Activated CD8-positive, alpha-beta T cell treated with anti-CD3 and anti-CD28 coated beads for 36 hours (primary cell): Measurements from ENCODE around the gene OSBPL1A. TPM values are rescaled to one million over a fixed set of nuclear protein-coding genes. Genes with fewer than 3 reads are reported as not detected.

Source experiments
- ATAC-seq: fragments of 200-7000 bp; cut with Tn5 transposase; one replicate; pipeline ENCODE4 v1.10.0; 2021; ENCODE audit warnings: mild to moderate bottlenecking, moderate library complexity
- CTCF ChIA-PET: fragments of 350-600 bp; sonication (Branson Sonifier 250); formaldehyde crosslinking; loops from one replicate; lab custom pipeline; 2021; ENCODE audit warnings: antibody characterized with exemption; lab: Charles Lee
- POLR2A ChIA-PET: fragments of 350-600 bp; sonication (Branson Sonifier 250); formaldehyde crosslinking; loops from one replicate; lab custom pipeline; 2021; ENCODE audit warnings: antibody characterized with exemption; lab: Charles Lee
- DNase-seq: peaks from one replicate; pipeline ENCODE4 v3.0.0-alpha.2; 2020
- H3K27ac Mint-ChIP-seq: one replicate; pipeline ENCODE4 v1.8.0; 2021; ENCODE audit warnings: mild to moderate bottlenecking, mixed read lengths
- H3K27me3 Mint-ChIP-seq: one replicate; pipeline ENCODE4 v1.8.0; 2021; ENCODE audit warnings: mixed read lengths
- H3K36me3 Mint-ChIP-seq: one replicate; pipeline ENCODE4 v1.8.0; 2021; ENCODE audit warnings: low read depth, mixed read lengths
- H3K4me1 Mint-ChIP-seq: one replicate; pipeline ENCODE4 v1.8.0; 2021; ENCODE audit warnings: low read depth, mixed read lengths
- H3K4me3 Mint-ChIP-seq: one replicate; pipeline ENCODE4 v1.8.0; 2021; ENCODE audit warnings: mild to moderate bottlenecking, moderate library complexity, mixed read lengths
- H3K9me3 Mint-ChIP-seq: one replicate; pipeline ENCODE4 v1.8.0; 2021; ENCODE audit warnings: mixed read lengths
- CTCF ChIP-seq: fragments of 200-600 bp; IDR thresholded peaks from one replicate; pipeline ENCODE4 v1.8.0; 2022; ENCODE audit warnings: antibody characterized with exemption, mild to moderate bottlenecking
- intact Hi-C: fragments of 100-400 bp; cut with micrococcal nuclease; formaldehyde crosslinking; loops from one replicate; pipeline ENCODE4 v1.10.0; 2022
- total RNA-seq, 2 experiments: library from RNA; stranded (reverse); gene quantifications; one replicate each; pipeline ENCODE4 v1.2.3, GENCODE V29; 2021

The OSBPL1A gene
- total RNA-seq, 2 experiments from 2014 or later, result 2.7 to 3.1 TPM

GRCh38 chr18:24396082-24396633 is 1.5 kb downstream of the OSBPL1A start:
- intact Hi-C loops, result no loop called here
- ChIA-PET CTCF (interaction anchor here (1.5 to 2.0 kb wide), 2 partner anchors 36 to 93 kb away, joined by 4 to 10 read pairs; no protein-coding TSS in a partner anchor), POLR2A (interaction anchor here (2.4 to 3.0 kb wide), 2 partner anchors 27 to 31 kb away, joined by 8 to 10 read pairs; partner anchors contain the start of gene IMPACT)
- Mint-ChIP-seq H3K4me3 (no peak overlapping the region), H3K36me3 (no peaks in the 10 kb centered on the region), H3K27me3 (peaks cover 18% of the 10 kb centered on the region), H3K4me1 (peaks cover 15% of the 10 kb centered on the region), H3K27ac (no peak overlapping the region), H3K9me3 (no peaks in the 10 kb centered on the region)
- DNase-seq, result no peak
- ATAC-seq, result no peak
- no peak for TF ChIP-seq CTCF

GRCh38 chr18:24395049-24395795 is 2.4 kb downstream of the OSBPL1A start:
- Mint-ChIP-seq H3K4me3 (no peak overlapping the region), H3K9me3 (no peaks in the 10 kb centered on the region), H3K27ac (no peak overlapping the region), H3K36me3 (no peaks in the 10 kb centered on the region), H3K27me3 (peaks cover 15% of the 10 kb centered on the region), H3K4me1 (peaks cover 13% of the 10 kb centered on the region)
- ATAC-seq (no peak), DNase-seq (no peak)
- ChIA-PET POLR2A (no interaction called here), CTCF (no interaction called here)
- intact Hi-C loops, result no loop called here
- TF ChIP-seq CTCF, result no peak

GRCh38 chr18:24388957-24389356 is 8.7 kb downstream of the OSBPL1A start:
- Mint-ChIP-seq H3K27me3 (peaks cover 2% of the 10 kb centered on the region), H3K4me3 (no peak overlapping the region), H3K36me3 (no peaks in the 10 kb centered on the region), H3K9me3 (no peaks in the 10 kb centered on the region), H3K27ac (no peak overlapping the region), H3K4me1 (no peaks in the 10 kb centered on the region)
- ATAC-seq (no peak), DNase-seq (no peak)
- CTCF ChIA-PET, result interaction anchor here (0.9 to 1.7 kb wide), 3 partner anchors 13 to 59 kb away, joined by 3 to 5 read pairs (median 3); no protein-coding TSS in a partner anchor
- TF ChIP-seq CTCF, result no peak
- POLR2A ChIA-PET, result interaction anchor here (0.5 to 1.4 kb wide), 2 partner anchors 12 to 20 kb away, joined by 3 read pairs; no protein-coding TSS in a partner anchor
- intact Hi-C loops, result no loop called here

GRCh38 chr18:24386681-24387080 is 10.9 kb downstream of the OSBPL1A start:
- H3K4me3 Mint-ChIP-seq, result no peak overlapping the region
- CTCF ChIA-PET, result interaction anchor here (1.3 kb wide), 2 partner anchors 18 to 47 kb away, joined by 5 read pairs; no protein-coding TSS in a partner anchor

More at GRCh38 chr18:24386681-24387080, 10.9 kb downstream of the OSBPL1A start:
- TF ChIP-seq CTCF, result no peak
- H3K27ac Mint-ChIP-seq, result no peak overlapping the region
- ATAC-seq (no peak), DNase-seq (no peak)
- H3K27me3 Mint-ChIP-seq, result peaks cover 2% of the 10 kb centered on the region
- H3K36me3 Mint-ChIP-seq, result no peaks in the 10 kb centered on the region
- H3K4me1 Mint-ChIP-seq, result no peaks in the 10 kb centered on the region
- H3K9me3 Mint-ChIP-seq, result no peaks in the 10 kb centered on the region
- intact Hi-C loops, result no loop called here
- POLR2A ChIA-PET, result no interaction called here
